OCI-LY3 (cell line): ENCODE data around the gene RPH3AL.

Experiments used
- H2AFZ ChIP-seq: fragments of 200-600, 300-600 bp; shearing (Covaris generic); 2 replicates; pipeline ENCODE4 v1.6.0; 2014; ENCODE audit warnings: antibody characterized with exemption, low read depth, low read length
- H3K27ac ChIP-seq: fragments of 200-600, 300-600 bp; sonication (generic); 2 replicates; pipeline ENCODE4 v1.5.1; 2014; ENCODE audit warnings: mild to moderate bottlenecking, low read length, moderate library complexity, mixed read lengths
- H3K27me3 ChIP-seq: fragments of 200-600, 300-600 bp; sonication (generic); 2 replicates; pipeline ENCODE4 v1.6.1; 2014; ENCODE audit warnings: low read depth, low read length, mixed read lengths
- H3K36me3 ChIP-seq: fragments of 200-600, 300-600 bp; sonication (generic); replicated peaks from 2 replicates; pipeline ENCODE3; 2014; ENCODE audit warnings: low read depth, low read length, mixed read lengths
- H3K4me1 ChIP-seq: fragments of 300-600, 200-600 bp; sonication (generic); 2 replicates; pipeline ENCODE4 v1.6.1; 2014; ENCODE audit warnings: low read length, mixed read lengths
- H3K4me2 ChIP-seq: fragments of 200-600, 300-600 bp; sonication (generic); 2 replicates; pipeline ENCODE4 v1.6.1; 2014; ENCODE audit warnings: low read length, mixed read lengths
- H3K4me3 ChIP-seq: fragments of 300-600, 200-600 bp; sonication (generic); 2 replicates; pipeline ENCODE4 v1.5.1; 2014; ENCODE audit warnings: antibody characterized with exemption, mild to moderate bottlenecking, low read length, moderate library complexity
- H3K79me2 ChIP-seq: fragments of 300-600, 200-600 bp; shearing (Covaris generic); 2 replicates; pipeline ENCODE4 v1.6.1; 2014; ENCODE audit warnings: mild to moderate bottlenecking, low read length, mixed read lengths
- H3K9ac ChIP-seq: fragments of 300-600, 200-600 bp; shearing (Covaris generic); 2 replicates; pipeline ENCODE4 v1.6.0; 2014; ENCODE audit warnings: mild to moderate bottlenecking, low read length, moderate library complexity
- H3K9me3 ChIP-seq: fragments of 200-600, 300-600 bp; shearing (Covaris generic); 2 replicates; pipeline ENCODE4 v1.6.1; 2014; ENCODE audit warnings: low read length, mixed read lengths; ENCODE audit not compliant: insufficient read depth
- H4K20me1 ChIP-seq: fragments of 200-600, 300-600 bp; sonication (generic); 2 replicates; pipeline ENCODE4 v1.6.1; 2016; ENCODE audit warnings: low read length, mixed read lengths; ENCODE audit not compliant: insufficient read depth
- EZH2phosphoT487 ChIP-seq: fragments of 200-600 bp; shearing (Covaris generic); IDR thresholded peaks from 2 replicates; pipeline ENCODE4 v1.6.1; 2018; ENCODE audit warnings: antibody characterized with exemption, mixed run types, low read depth
- TF ChIP-seq, protein P1 (sequence below): fragments of 200-600, 300-600 bp; sonication (generic); IDR thresholded peaks from 2 replicates; pipeline ENCODE4 v1.5.1; 2014; ENCODE audit warnings: antibody characterized with exemption, low read length, low read depth

The RPH3AL gene

DNA sequence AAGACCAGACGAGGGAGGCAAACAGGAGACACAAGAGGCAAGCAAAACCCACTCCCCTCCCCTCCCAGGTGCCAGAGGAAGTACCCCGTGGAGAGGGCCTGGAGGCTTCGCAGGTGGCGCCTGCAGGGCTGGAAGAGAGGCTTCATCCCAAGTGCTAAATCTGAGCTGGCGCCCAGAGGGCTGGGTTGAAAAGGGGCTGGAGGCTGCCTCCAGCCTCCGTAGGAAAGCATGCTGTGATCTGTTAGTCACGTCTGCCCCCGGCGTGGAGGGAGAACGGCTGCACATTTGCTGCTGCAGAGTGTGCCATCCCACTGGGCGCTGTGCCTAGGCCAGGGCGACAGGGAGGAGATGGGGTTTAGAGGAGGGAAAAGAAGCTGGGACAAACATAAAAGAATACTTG lies 16.9 kb downstream of the RPH3AL start:
- Histone ChIP-seq H3K4me3 (no peak overlapping the region), H3K9ac (no peak overlapping the region), H3K4me1 (peaks cover 10% of the 10 kb centered on the region; the same call in 1 of the 2 replicates), H3K4me2 (no peak overlapping the region), H3K79me2 (no peaks in the 10 kb centered on the region), H3K27me3 (no peaks in the 10 kb centered on the region), H2AFZ (no peak overlapping the region), H3K9me3 (no peaks in the 10 kb centered on the region), H3K27ac (no peak overlapping the region), H4K20me1 (no peaks in the 10 kb centered on the region), H3K36me3 (no peaks in the 10 kb centered on the region)
- TF ChIP-seq, protein P1, sequence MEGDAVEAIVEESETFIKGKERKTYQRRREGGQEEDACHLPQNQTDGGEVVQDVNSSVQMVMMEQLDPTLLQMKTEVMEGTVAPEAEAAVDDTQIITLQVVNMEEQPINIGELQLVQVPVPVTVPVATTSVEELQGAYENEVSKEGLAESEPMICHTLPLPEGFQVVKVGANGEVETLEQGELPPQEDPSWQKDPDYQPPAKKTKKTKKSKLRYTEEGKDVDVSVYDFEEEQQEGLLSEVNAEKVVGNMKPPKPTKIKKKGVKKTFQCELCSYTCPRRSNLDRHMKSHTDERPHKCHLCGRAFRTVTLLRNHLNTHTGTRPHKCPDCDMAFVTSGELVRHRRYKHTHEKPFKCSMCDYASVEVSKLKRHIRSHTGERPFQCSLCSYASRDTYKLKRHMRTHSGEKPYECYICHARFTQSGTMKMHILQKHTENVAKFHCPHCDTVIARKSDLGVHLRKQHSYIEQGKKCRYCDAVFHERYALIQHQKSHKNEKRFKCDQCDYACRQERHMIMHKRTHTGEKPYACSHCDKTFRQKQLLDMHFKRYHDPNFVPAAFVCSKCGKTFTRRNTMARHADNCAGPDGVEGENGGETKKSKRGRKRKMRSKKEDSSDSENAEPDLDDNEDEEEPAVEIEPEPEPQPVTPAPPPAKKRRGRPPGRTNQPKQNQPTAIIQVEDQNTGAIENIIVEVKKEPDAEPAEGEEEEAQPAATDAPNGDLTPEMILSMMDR: no peak
- no peak for TF ChIP-seq EZH2phosphoT487

DNA sequence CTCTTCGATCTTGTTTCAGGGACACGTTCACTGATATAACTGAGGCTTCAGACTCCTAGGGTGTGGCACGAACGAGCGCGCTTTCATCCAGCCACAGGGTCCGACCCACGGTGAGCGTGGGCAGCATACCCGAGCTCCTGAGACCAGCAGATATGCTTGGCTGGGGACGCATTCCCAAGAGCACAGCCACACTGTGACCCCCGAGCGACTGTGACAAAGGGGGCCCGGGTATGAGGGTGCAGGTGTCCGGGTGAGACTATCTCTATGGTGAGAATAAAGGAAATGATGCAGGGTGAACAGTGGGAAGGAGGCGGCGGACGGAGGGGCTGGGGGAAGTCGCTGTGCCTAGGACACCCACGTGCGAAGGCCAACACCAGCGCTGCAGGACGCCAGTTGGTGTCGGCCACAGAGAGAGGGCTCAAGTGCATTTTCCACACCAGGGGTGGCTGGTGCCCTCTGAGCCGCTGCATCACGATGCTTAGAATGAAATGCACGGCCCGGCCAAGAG lies 17.6 kb downstream of the RPH3AL start:
- TF ChIP-seq EZH2phosphoT487: no peak
- TF ChIP-seq, protein P1: no peak
- H3K9ac ChIP-seq: no peak overlapping the region
- H3K4me3 ChIP-seq: no peak overlapping the region
- H3K27ac ChIP-seq: no peak overlapping the region
- no peak overlapping the region for H2AFZ ChIP-seq
- H3K9me3 ChIP-seq: no peaks in the 10 kb centered on the region
- H4K20me1 ChIP-seq: no peaks in the 10 kb centered on the region
- H3K4me1 ChIP-seq: peaks cover 10% of the 10 kb centered on the region; the same call in 1 of the 2 replicates
- H3K4me2 ChIP-seq: no peak overlapping the region
- H3K27me3 ChIP-seq: no peaks in the 10 kb centered on the region
- no peaks in the 10 kb centered on the region for H3K79me2 ChIP-seq
- no peaks in the 10 kb centered on the region for H3K36me3 ChIP-seq

- Histone ChIP-seq H3K9me3 (no peaks in the 10 kb centered on the region), H3K27me3 (no peaks in the 10 kb centered on the region), H3K36me3 (no peaks in the 10 kb centered on the region), H3K4me1 (peaks cover 10% of the 10 kb centered on the region; the same call in 1 of the 2 replicates), H2AFZ (no peak overlapping the region), H3K9ac (no peak overlapping the region), H3K27ac (no peak overlapping the region), H3K4me3 (no peak overlapping the region), H4K20me1 (no peaks in the 10 kb centered on the region), H3K4me2 (no peak overlapping the region), H3K79me2 (no peaks in the 10 kb centered on the region)
- TF ChIP-seq, protein P1: no peak
- no peak for TF ChIP-seq EZH2phosphoT487
Observed at GRCh38 chr17:333626-334396, 18.8 kb downstream of the RPH3AL start.

- Histone ChIP-seq H3K36me3 (no peaks in the 10 kb centered on the region), H2AFZ (no peak overlapping the region), H3K9ac (no peak overlapping the region), H3K4me1 (peaks cover 3% of the 10 kb centered on the region; the same call in 1 of the 2 replicates), H3K4me3 (no peak overlapping the region), H3K9me3 (no peaks in the 10 kb centered on the region), H3K27ac (no peak overlapping the region), H3K4me2 (no peak overlapping the region), H3K27me3 (no peaks in the 10 kb centered on the region), H3K79me2 (no peaks in the 10 kb centered on the region), H4K20me1 (no peaks in the 10 kb centered on the region)
- no peak for TF ChIP-seq EZH2phosphoT487
- TF ChIP-seq, protein P1: no peak
Observed at GRCh38 chr17:332558-333322, 19.9 kb downstream of the RPH3AL start.
